Adrenal gland (tissue), 12 donors: Measurements from ENCODE around the gene CPT1B. TPM values are rescaled to one million over a fixed set of nuclear protein-coding genes. Genes with fewer than 3 reads are reported as not detected.
A peak's percentile ranks its signal among the peaks of the same experiment; 100 is the strongest.

Source experiments
- DNase-seq, 7 donors: peaks; one replicate each; pipeline ENCODE4 v3.0.0-alpha.2; 2019 to 2020
- H3K27ac ChIP-seq, 5 donors: fragments of 200-600 bp; sonication (generic) in 4 of 5; 1 replicate in 3 of 5; 2 replicates in 2 of 5; pipeline versions ENCODE4 v1.5.1 to v1.8.0; 2016 to 2020; ENCODE audit warnings: mild to moderate bottlenecking in 1 of 5
- H3K27me3 ChIP-seq: fragments of 200-600 bp; 2 replicates; pipeline ENCODE4 v1.8.0; 2021
- H3K36me3 ChIP-seq, 2 donors: fragments of 200-600 bp; replicated peaks in 1 of 2; 1 replicate in 1 of 2; 2 replicates in 1 of 2; pipeline versions ENCODE4 v1.5.1 to v1.8.0; 2018 to 2022
- H3K4me1 ChIP-seq, 2 donors: fragments of 200-600 bp; replicated peaks in 1 of 2; 1 replicate in 1 of 2; 2 replicates in 1 of 2; pipeline versions ENCODE4 v1.5.1 to v1.8.0; 2018 to 2021
- H3K4me3 ChIP-seq, 4 donors: fragments of 200-600 bp; sonication (generic) in 3 of 4; one replicate each; pipeline ENCODE4 v1.5.1; 2016 to 2018
- H3K9me3 ChIP-seq, 3 donors: fragments of 200-600 bp; sonication (generic) in 1 of 3; replicated peaks in 1 of 3; 1 replicate in 2 of 3; 2 replicates in 1 of 3; pipeline versions ENCODE4 v1.5.1 to v1.8.0; 2016 to 2021
- CTCF ChIP-seq, 6 experiments: fragments of 450-650 bp in 4 of 6; fragments of 200-600 bp in 2 of 6; sonication (generic) in 1 of 6; IDR thresholded peaks; 1 replicate in 5 of 6; 2 replicates in 1 of 6; pipeline versions ENCODE4 v1.5.1 to v1.8.0; 2016 to 2021; ENCODE audit warnings: antibody characterized with exemption in 6 of 6, mild to moderate bottlenecking in 2 of 6, moderate library complexity in 1 of 6
- POLR2A ChIP-seq, 2 donors: fragments of 450-650 bp; IDR thresholded peaks; one replicate each; pipeline ENCODE4 v1.6.1; 2017; ENCODE audit warnings: antibody characterized with exemption in 2 of 2, mild to moderate bottlenecking in 2 of 2, moderate library complexity in 1 of 2
- WGBS, 4 donors: extraction: QIAGEN DNeasy Blood & Tissue Kit in 2 of 4; methylation state at CpG; one replicate each; pipeline versions ENCODE4 v1.1.5 to v1.1.7; 2013 to 2017; 5-methylcytosine and 5-hydroxymethylcytosine counted together
- intact Hi-C, 2 donors: fragments of 100-400 bp; cut with DNase I; formaldehyde crosslinking; loops; one replicate each; pipeline versions ENCODE4 v1.14.1 to v1.15.0; 2022 to 2023
- polyA plus RNA-seq, 3 donors: library from polyadenylated mRNA; stranded (reverse); fragments of 200-250 nt in 2 of 3; fragments of 350-450 nt in 1 of 3; fragmentation: Illumina TruSeq in 1 of 3; extraction: RNeasy Lipid Tissue Mini Kit (QIAGEN cat#74804) in 1 of 3; gene quantifications; one replicate each; pipeline ENCODE4 v1.2.3, GENCODE V29; 2013 to 2014
- total RNA-seq, 9 donors: library from RNA; depleted of rRNA in 4 of 9; stranded (reverse); fragments of >200 nt in 4 of 9; fragments of 120-200 nt in 1 of 9; fragmentation: NEBNext Ultra II Directional in 1 of 9; extraction: Animal tissue kit (Norgen Biotek cat#: 25700) in 1 of 9; gene quantifications; one replicate each; pipeline versions ENCODE4 v1.1.0 to v1.2.4, GENCODE V29; 2013 to 2023
- donor health status: healthy with polysubstance abuse.
- donor health status: Bipolar disorder and iron deficiency.
- donor health status: DM: yes; HTN: yes; CAD: no.
- donor health status: DM: no; HTN: no; CAD: no.
- donor health status: DM: no; HTN: no; CAD: no.
- donor health status: DM: yes; HTN: yes; CAD: no.

Gene CPT1B
- total and polyA plus RNA-seq, 12 donors, result 6.2 to 76.1 (median 16.5) TPM

- H3K36me3 ChIP-seq, result no peaks in the 10 kb centered on the region
- no peaks in the 10 kb centered on the region for H3K27me3 ChIP-seq
- DNase-seq, result no peak
- peak overlapping the region in 2 of 5 donors; percentile 56 to 83 for H3K27ac ChIP-seq
- 75 to 79% (median 77%) methylated on average over 10 of the region's 10 CpGs for WGBS, 4 donors
- no peak overlapping the region for H3K4me3 ChIP-seq
- no peaks in the 10 kb centered on the region for H3K9me3 ChIP-seq
- intact Hi-C loops, result no loop called here
- peaks cover 5 to 31% of the 10 kb centered on the region in 2 donors for H3K4me1 ChIP-seq
- no peak for TF ChIP-seq POLR2A (IDR thresholded peaks at IDR 0.05)
- TF ChIP-seq CTCF (IDR thresholded peaks at IDR 0.05), result no peak
Measured at GRCh38 chr22:50540381-50540780, 37.8 kb downstream of the CPT1B start.

GRCh38 chr22:50537765-50538164 lies 40.5 kb downstream of the CPT1B start:
- no peak for DNase-seq
- Histone ChIP-seq H3K4me3 (no peak overlapping the region), H3K9me3 (no peaks in the 10 kb centered on the region), H3K27me3 (no peaks in the 10 kb centered on the region), H3K27ac (peak overlapping the region in 4 of 5 donors; percentile 69 to 96 (median 82)), H3K36me3 (no peaks in the 10 kb centered on the region), H3K4me1 (peaks cover 5 to 22% of the 10 kb centered on the region in 2 donors)
- TF ChIP-seq CTCF (IDR thresholded peaks at IDR 0.05), result no peak
- TF ChIP-seq POLR2A (IDR thresholded peaks at IDR 0.05), result no peak
- intact Hi-C loops, result no loop called here
- 79 to 85% (median 83%) methylated on average over 13 of the region's 13 CpGs for WGBS, 4 donors

GRCh38 chr22:50536226-50536625 lies 42.0 kb downstream of the CPT1B start:
- no peaks in the 10 kb centered on the region for H3K36me3 ChIP-seq
- H3K27me3 ChIP-seq, result no peaks in the 10 kb centered on the region
- intact Hi-C loops, result no loop called here
- no peak overlapping the region for H3K4me3 ChIP-seq
- DNase-seq, result no peak
- 72 to 80% (median 77%) methylated on average over 3 of the region's 3 CpGs for WGBS, 4 donors
- H3K4me1 ChIP-seq, result peaks cover 7 to 32% of the 10 kb centered on the region in 2 donors
- H3K27ac ChIP-seq, result no peak overlapping the region
- no peaks in the 10 kb centered on the region for H3K9me3 ChIP-seq
- TF ChIP-seq CTCF (IDR thresholded peaks at IDR 0.05), result no peak
- TF ChIP-seq POLR2A (IDR thresholded peaks at IDR 0.05), result no peak

GRCh38 chr22:50535113-50535512 lies 43.1 kb downstream of the CPT1B start:
- intact Hi-C loops, result no loop called here
- no peaks in the 10 kb centered on the region for H3K36me3 ChIP-seq
- no peaks in the 10 kb centered on the region for H3K9me3 ChIP-seq
- DNase-seq, result no peak
- WGBS, 4 donors, result 68 to 78% (median 74%) methylated on average over 7 to 8 of the region's 8 CpGs
- H3K4me1 ChIP-seq, result peaks cover 18 to 33% of the 10 kb centered on the region in 2 donors
- TF ChIP-seq CTCF (IDR thresholded peaks at IDR 0.05) (no peak), POLR2A (IDR thresholded peaks at IDR 0.05) (no peak)
- no peaks in the 10 kb centered on the region for H3K27me3 ChIP-seq
- peak overlapping the region in 2 of 5 donors; percentile 9 to 53 for H3K27ac ChIP-seq
- no peak overlapping the region for H3K4me3 ChIP-seq
